Subcutaneous abdominal adipose tissue (tissue), 5 donors: ENCODE data around the gene LUZP1.

Experiments used
- H3K27ac ChIP-seq: one replicate; pipeline ENCODE4 v1.7.0; 2013; ENCODE audit warnings: low read depth, mild to moderate bottlenecking, inconsistent platforms, low read length, moderate library complexity
- H3K27me3 ChIP-seq, 5 donors: one replicate each; pipeline ENCODE4 v1.7.0; 2013; ENCODE audit warnings: low read length in 5 of 5, inconsistent platforms in 1 of 5; ENCODE audit not compliant: control insufficient read depth in 5 of 5, insufficient read depth in 4 of 5
- H3K36me3 ChIP-seq, 5 donors: one replicate each; pipeline ENCODE4 v1.7.0; 2013; ENCODE audit warnings: low read length in 5 of 5; ENCODE audit not compliant: control insufficient read depth in 5 of 5, insufficient read depth in 5 of 5
- H3K4me1 ChIP-seq, 5 donors: one replicate each; pipeline ENCODE4 v1.7.0; 2013; ENCODE audit warnings: low read length in 5 of 5, mild to moderate bottlenecking in 3 of 5, moderate library complexity in 1 of 5; ENCODE audit not compliant: control insufficient read depth in 5 of 5, insufficient read depth in 5 of 5
- H3K4me3 ChIP-seq, 5 donors: one replicate each; pipeline ENCODE4 v1.7.0; 2013; ENCODE audit warnings: low read length in 5 of 5, low read depth in 1 of 5
- H3K9ac ChIP-seq, 5 donors: one replicate each; pipeline ENCODE4 v1.7.0; 2013; ENCODE audit warnings: low read length in 5 of 5, mild to moderate bottlenecking in 4 of 5, moderate library complexity in 3 of 5
- H3K9me3 ChIP-seq, 5 donors: one replicate each; pipeline ENCODE4 v1.7.0; 2013; ENCODE audit warnings: low read length in 5 of 5; ENCODE audit not compliant: control insufficient read depth in 5 of 5
- donor health status: healthy.
- donor health status: healthy.
- donor health status: healthy.
- donor health status: healthy.
- donor health status: healthy.

The LUZP1 gene

GRCh38 chr1:23163395-23163794 is 5.3 kb downstream of the LUZP1 start:
- H3K4me1 ChIP-seq, result peaks cover 4 to 31% (median 19%) of the 10 kb centered on the region in 5 donors
- no peaks in the 10 kb centered on the region for H3K36me3 ChIP-seq
- peak overlapping the region; percentile 20 for H3K27ac ChIP-seq
- H3K4me3 ChIP-seq, result no peak overlapping the region
- no peaks in the 10 kb centered on the region for H3K9me3 ChIP-seq
- H3K9ac ChIP-seq, result no peak overlapping the region
- H3K27me3 ChIP-seq, result no peaks in the 10 kb centered on the region

GRCh38 chr1:23159963-23160877 is 8.4 kb downstream of the LUZP1 start:
- Histone ChIP-seq H3K4me1 (peaks cover 4 to 17% (median 7%) of the 10 kb centered on the region in 5 donors), H3K36me3 (no peaks in the 10 kb centered on the region), H3K9ac (no peak overlapping the region), H3K9me3 (no peaks in the 10 kb centered on the region), H3K27me3 (no peaks in the 10 kb centered on the region), H3K27ac (no peak overlapping the region), H3K4me3 (no peak overlapping the region)

GRCh38 chr1:23156940-23157339 is 11.7 kb downstream of the LUZP1 start:
- Histone ChIP-seq H3K9ac (no peak overlapping the region), H3K36me3 (no peaks in the 10 kb centered on the region), H3K4me1 (peaks cover 0 to 10% (median 0%) of the 10 kb centered on the region in 5 donors)

GRCh38 chr1:23152966-23153684 is 15.5 kb downstream of the LUZP1 start:
- no peak overlapping the region for H3K9ac ChIP-seq
- H3K27ac ChIP-seq, result no peak overlapping the region
- H3K36me3 ChIP-seq, result no peaks in the 10 kb centered on the region
- H3K9me3 ChIP-seq, result no peaks in the 10 kb centered on the region
- H3K4me3 ChIP-seq, result no peak overlapping the region
- H3K4me1 ChIP-seq, result peaks cover 0 to 17% (median 13%) of the 10 kb centered on the region in 5 donors
- H3K27me3 ChIP-seq, result no peaks in the 10 kb centered on the region

More at GRCh38 chr1:23156940-23157339, 11.7 kb downstream of the LUZP1 start:
- no peak overlapping the region for H3K4me3 ChIP-seq
- no peaks in the 10 kb centered on the region for H3K27me3 ChIP-seq
- no peak overlapping the region for H3K27ac ChIP-seq
- H3K9me3 ChIP-seq, result no peaks in the 10 kb centered on the region

GRCh38 chr1:23150742-23151141 is 17.9 kb downstream of the LUZP1 start:
- H3K27ac ChIP-seq, result no peak overlapping the region
- no peak overlapping the region for H3K9ac ChIP-seq
- no peak overlapping the region for H3K4me3 ChIP-seq
- peaks cover 0 to 16% (median 13%) of the 10 kb centered on the region in 5 donors for H3K4me1 ChIP-seq
- no peaks in the 10 kb centered on the region for H3K36me3 ChIP-seq
- H3K27me3 ChIP-seq, result no peaks in the 10 kb centered on the region
- no peaks in the 10 kb centered on the region for H3K9me3 ChIP-seq

- no peak overlapping the region for H3K4me3 ChIP-seq
- H3K4me1 ChIP-seq, result peaks cover 0 to 14% (median 10%) of the 10 kb centered on the region in 5 donors
- no peaks in the 10 kb centered on the region for H3K27me3 ChIP-seq
- H3K9ac ChIP-seq, result no peak overlapping the region
- H3K9me3 ChIP-seq, result no peaks in the 10 kb centered on the region
- no peaks in the 10 kb centered on the region for H3K36me3 ChIP-seq
- no peak overlapping the region for H3K27ac ChIP-seq
Measured at GRCh38 chr1:23150125-23150524, 18.5 kb downstream of the LUZP1 start.

GRCh38 chr1:23149114-23149513 is 19.5 kb downstream of the LUZP1 start:
- H3K4me1 ChIP-seq, result peaks cover 0 to 14% (median 10%) of the 10 kb centered on the region in 5 donors
- H3K27ac ChIP-seq, result no peak overlapping the region
- no peaks in the 10 kb centered on the region for H3K27me3 ChIP-seq
- H3K36me3 ChIP-seq, result no peaks in the 10 kb centered on the region
- no peak overlapping the region for H3K9ac ChIP-seq
- H3K9me3 ChIP-seq, result no peaks in the 10 kb centered on the region
- no peak overlapping the region for H3K4me3 ChIP-seq

- Histone ChIP-seq H3K4me3 (no peak overlapping the region), H3K4me1 (peaks cover 0 to 14% (median 10%) of the 10 kb centered on the region in 5 donors), H3K27ac (no peak overlapping the region), H3K36me3 (peaks cover 0 to 3% (median 0%) of the 10 kb centered on the region in 5 donors), H3K9me3 (no peaks in the 10 kb centered on the region), H3K27me3 (no peaks in the 10 kb centered on the region), H3K9ac (no peak overlapping the region)
Measured at GRCh38 chr1:23148084-23148483, 20.6 kb downstream of the LUZP1 start.

GRCh38 chr1:23140940-23141596 is 27.6 kb downstream of the LUZP1 start:
- Histone ChIP-seq H3K4me1 (no peaks in the 10 kb centered on the region), H3K9me3 (no peaks in the 10 kb centered on the region), H3K27me3 (no peaks in the 10 kb centered on the region), H3K27ac (no peak overlapping the region), H3K36me3 (peaks cover 0 to 8% (median 0%) of the 10 kb centered on the region in 5 donors), H3K9ac (no peak overlapping the region), H3K4me3 (no peak overlapping the region)
